Left kidney (tissue), 8 donors: ENCODE results near the gene ANKDD1A. TPM values are rescaled to one million over a fixed set of nuclear protein-coding genes. Genes with fewer than 3 reads are reported as not detected.

Experiments used
- DNase-seq: peaks from one replicate; pipeline ENCODE4 v3.0.0-alpha.2; 2013
- long read RNA-seq, 8 donors: transcript quantifications; one replicate each; lab custom pipeline, GENCODE V29; 2026
- polyA plus RNA-seq: library from polyadenylated mRNA; unstranded; fragments of 120-200 nt; gene quantifications from one replicate; pipeline ENCODE4 v1.2.1, GENCODE V29; 2013; ENCODE audit not compliant: insufficient read length

ANKDD1A gene
- 8.8 TPM for polyA plus RNA-seq
- long read RNA-seq, donor 1, partial matches to known transcripts: 75 of 75 reads
- long read RNA-seq, donor 1, other reads (novel, unspliced or antisense): 0 of 75 reads
- long read RNA-seq, donor 2, partial matches to known transcripts: 85 of 97 reads
- long read RNA-seq, donor 2, other reads (novel, unspliced or antisense): 12 of 97 reads
- long read RNA-seq, donor 3, partial matches to known transcripts: 93 of 102 reads
- long read RNA-seq, donor 3, other reads (novel, unspliced or antisense): 9 of 102 reads
- long read RNA-seq, donor 4, partial matches to known transcripts: 68 of 68 reads
- long read RNA-seq, donor 4, other reads (novel, unspliced or antisense): 0 of 68 reads
- long read RNA-seq, donor 5, partial matches to known transcripts: 127 of 142 reads
- long read RNA-seq, donor 5, other reads (novel, unspliced or antisense): 15 of 142 reads
- long read RNA-seq, donor 6, partial matches to known transcripts: 68 of 68 reads
- long read RNA-seq, donor 6, other reads (novel, unspliced or antisense): 0 of 68 reads
- long read RNA-seq, donor 7, partial matches to known transcripts: 112 of 127 reads
- long read RNA-seq, donor 7, other reads (novel, unspliced or antisense): 15 of 127 reads
- long read RNA-seq, donor 8, partial matches to known transcripts: 81 of 87 reads
- long read RNA-seq, donor 8, other reads (novel, unspliced or antisense): 6 of 87 reads

DNA sequence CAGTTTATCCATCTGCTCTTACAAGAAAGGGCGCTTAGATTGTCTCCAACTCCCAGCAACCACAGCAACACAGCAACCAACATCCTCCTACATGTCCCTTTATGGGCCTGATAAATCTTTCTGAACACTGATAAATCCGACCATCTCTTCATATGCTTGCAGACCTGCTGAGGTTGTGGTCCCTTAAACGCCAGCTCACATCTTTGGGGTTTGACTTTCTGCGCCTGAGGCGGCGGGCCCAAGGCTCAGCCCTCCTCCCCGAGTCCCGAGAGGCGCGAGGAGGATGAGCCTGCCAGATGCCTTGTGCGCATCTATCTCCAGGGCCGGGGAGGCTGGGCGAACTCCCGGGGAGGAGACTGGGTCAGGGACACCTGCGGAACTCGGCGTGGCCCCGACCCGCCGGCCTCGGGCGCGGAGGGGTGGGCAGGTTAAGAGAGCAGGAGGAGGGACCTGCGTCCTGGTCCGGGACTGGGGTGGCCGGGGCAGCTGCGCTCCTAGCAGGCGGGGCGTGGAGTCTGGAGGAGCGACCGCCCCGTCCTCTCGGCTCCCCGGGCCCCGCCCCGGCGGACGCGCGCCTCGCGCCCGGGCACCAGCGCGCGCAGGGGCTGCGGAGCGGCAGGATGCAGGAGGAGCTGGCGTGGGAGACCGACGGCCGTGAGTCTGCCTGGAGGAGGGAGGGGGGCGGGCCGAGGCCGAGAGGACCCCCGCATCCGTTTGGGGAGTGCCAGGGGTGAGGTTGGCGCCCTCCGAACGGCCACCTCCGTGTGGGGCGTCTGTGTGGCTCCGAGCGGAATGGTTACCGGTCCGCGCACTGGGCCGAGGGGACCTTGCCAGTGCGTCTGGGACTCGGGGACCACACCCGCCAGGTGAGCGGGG lies at the start of gene ANKDD1A:
Gene ANKDD1A (plus strand): TSS at position 592 of the 876 bp plus-strand sequence. CDS start 29 bp downstream, at position 621.
- peak; percentile 78 for DNase-seq

DNA sequence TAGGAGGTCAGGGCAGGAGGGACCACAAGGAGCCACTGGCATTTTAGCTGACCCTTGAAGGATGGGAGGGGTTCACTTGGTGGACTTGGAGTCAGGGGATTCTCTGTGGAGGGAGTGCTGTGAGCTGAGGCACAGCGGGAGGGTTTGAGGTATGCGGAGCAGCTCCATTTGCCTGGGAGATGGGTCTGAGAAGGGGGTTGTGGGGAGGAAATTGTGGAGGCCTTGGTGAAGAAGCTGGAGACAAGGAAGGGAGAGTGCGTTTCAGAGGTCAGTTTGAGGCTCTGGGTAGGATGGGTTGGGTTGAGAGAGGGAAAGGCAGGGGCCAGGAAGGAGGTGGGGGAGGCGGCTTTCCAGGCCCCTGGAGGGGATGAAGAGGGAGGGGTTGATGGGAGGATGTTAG lies 49.7 kb upstream of the ANKDD1A start:
- no peak for DNase-seq

DNA sequence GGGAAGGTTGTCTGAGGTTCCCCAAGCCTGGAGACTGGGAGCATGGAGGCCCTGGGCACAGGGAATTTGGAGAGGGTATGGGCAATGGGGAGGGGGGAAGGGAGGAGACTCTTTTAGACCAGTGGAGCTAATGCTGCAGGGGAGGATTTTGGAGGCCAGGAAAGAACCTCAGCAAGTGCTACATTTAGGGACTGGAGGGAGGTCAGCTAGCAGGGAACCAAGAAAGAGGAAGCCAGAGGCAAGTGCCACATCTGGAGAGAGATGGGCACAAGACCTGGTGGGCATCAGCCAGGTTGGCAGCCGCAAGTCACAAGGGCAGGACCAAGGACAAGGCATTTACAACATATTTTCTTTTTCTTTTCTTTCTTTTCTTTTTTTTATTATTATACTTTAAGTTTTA lies 49.3 kb upstream of the ANKDD1A start:
- no peak for DNase-seq

DNA sequence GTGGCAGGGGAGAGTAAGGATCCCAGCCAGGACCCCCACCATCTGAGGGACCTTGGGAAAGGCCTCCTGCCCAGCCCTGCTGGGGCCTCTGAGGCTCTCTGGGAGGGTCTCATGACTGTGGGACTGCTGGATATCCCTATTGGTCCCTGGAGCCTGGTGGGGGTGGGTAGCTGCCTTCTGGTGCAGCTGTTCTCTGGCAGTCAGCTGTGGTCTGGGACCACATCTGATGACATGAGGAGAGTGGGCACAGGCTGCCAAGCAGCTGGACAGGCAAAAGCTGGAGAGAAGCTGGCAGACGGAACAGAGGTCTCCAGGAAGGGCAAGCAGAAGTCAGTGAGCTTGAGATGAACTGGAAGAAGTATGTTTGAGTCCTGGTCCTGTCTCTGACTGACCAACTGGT lies 47.6 kb upstream of the ANKDD1A start:
- DNase-seq: no peak

DNA sequence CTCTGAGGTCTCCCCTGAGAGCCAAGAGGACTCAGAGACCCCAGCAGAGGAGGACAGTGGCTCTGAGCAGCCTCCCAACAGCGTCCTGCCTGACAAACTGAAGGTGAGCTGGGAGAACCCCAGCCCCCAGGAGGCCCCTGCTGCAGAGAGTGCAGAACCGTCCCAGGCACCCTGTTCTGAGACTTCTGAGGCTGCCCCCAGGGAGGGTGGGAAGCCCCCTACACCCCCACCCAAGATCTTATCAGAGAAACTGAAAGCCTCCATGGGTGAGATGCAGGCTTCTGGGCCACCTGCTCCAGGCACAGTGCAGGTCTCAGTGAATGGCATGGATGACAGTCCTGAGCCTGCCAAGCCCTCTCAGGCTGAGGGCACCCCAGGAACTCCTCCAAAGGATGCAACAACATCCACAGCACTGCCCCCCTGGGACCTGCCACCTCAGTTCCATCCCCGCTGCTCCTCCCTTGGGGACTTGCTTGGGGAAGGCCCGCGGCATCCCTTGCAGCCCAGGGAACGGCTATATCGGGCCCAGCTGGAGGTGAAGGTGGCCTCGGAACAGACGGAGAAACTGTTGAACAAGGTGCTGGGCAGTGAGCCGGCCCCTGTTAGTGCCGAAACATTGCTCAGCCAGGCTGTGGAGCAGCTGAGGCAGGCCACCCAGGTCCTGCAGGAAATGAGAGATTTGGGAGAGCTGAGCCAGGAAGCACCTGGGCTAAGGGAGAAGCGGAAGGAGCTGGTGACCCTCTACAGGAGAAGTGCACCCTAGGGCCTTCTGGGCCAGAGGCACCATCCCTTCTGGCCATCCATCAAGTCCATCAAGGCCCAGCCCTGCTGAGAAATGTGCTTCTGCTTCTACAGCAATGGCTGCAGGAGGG lies 46.3 kb upstream of the ANKDD1A start:
- no peak for DNase-seq

DNA sequence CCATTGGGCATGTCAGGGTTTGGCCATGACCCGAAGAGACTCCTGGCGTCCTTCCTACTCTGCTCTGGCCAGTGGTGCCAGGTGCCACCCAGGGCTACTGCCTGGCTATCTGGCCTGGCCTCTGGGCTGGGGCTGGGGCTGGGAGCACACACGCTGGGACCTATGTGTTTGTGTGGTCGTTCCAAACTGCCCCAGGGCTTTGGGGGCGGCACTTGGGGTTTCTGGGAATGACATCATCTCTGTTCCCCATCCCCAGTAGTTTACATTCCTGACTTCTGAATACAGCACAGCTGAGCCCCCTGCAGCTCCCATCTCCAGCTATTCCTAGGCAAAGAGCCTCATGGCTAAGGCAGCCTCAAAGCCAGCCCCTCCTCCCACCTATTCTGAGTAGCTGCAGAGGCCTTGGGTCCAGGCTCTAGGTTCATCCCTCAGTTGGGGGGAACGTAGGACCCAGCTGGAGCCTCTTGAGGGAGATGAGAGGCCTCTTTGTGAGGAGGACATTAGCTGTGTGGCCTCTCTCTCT lies 45.6 kb upstream of the ANKDD1A start:
- no peak for DNase-seq

DNA sequence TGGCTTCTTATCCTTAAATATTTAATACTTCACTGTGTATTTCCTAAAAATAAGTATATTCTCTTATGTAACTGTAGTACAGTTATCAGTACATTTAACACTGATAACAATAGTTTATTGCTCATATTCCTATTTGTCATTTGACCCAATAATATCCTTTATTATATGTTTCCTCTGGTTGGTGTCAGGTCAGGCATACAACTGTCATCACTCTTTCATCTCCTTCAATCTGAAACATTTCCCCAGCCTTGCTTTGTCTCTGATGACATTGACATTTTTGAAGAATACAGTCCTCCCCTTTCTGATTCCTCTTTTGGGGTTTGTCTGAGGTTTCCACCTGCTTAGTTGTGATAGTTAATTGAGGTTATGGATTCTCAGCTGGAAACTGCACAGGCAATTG lies 42.2 kb upstream of the ANKDD1A start:
- DNase-seq: no peak

DNA sequence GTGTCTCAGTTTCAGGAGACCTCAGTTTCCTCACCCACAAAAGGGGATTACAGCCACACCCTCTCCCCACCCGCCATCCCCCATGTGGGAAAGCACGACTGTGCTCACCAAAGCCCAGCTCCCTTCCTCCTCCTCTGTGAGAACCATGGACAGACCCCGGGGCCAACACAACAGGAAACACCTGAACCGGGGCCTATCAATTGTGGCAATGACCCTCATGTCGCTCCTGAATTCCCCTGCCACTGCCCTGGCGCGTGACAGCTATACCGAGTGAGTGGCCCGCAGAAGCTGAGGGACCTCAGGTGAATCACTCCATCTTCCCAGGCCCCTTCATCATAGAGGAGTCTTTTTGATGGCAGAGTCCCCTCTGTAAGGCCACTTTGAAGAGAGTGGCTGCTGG lies 41.3 kb upstream of the ANKDD1A start:
- DNase-seq: no peak

DNA sequence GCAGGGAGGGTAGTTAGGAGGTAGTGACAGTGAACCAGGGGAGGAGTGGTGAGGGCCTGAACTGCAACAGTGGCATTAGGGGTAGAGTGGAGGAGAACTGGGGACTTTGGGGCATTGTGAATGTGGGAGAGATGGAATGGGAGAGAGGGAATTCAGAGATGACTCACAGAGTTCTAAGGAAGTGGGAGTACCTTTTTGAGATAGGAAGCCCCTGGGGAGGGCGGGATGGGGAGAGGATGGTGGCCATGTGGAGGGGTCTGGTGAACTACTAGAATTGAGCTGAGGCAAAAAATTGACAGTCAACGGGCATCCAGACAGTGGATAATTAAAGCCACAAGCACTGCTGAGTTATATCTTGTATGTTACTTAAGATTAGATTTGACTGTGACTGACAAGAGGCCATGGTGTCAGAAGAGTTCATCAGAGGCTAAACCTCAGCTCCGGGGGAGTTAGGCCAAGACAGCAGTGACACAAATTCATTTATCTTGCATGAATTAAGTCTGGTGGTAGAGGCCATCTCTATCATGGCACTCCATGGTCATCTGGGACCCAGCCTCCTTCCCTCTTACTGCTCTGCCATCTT lies 36.0 kb upstream of the ANKDD1A start:
- no peak for DNase-seq

DNA sequence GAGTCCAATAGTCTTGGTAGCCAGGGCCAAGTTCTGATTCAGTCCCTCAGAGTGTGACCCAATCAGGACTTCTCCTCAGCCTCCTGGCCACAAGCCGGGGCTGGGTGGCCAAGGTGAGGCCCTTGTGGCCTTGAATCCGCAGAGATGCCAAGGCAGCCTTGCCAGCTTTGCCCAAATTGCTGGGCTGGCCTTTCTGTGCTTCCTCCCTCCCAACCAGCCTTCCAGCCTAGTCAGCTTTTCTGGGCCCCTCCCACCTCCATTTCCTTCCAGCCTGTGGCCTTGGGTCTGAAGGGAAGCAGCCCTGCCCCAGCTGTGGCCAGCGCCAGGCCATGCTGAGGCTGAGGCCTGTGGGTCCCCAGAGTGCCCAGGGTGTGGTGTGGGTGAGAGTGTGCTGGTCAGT lies 34.3 kb upstream of the ANKDD1A start:
- DNase-seq: no peak

DNA sequence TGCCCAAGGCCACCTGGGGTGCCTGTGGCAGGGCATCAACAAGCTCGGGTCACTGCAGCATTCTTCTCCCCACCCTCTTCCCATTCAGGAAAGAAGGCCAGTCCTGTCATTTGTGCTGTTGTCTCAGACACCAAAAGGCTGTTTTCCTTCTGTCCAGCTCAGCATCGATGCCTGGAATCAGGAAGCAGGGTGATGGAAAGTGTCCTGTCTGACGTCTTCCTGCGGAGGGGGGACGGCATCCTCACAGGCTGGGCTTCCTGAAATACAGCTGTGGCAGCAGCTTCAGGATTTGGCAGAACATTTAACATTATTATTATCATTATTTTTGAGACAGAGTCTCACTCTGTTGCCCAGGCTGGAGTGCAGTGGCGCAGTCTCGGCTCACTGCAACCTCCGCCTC lies 33.0 kb upstream of the ANKDD1A start:
- DNase-seq: no peak

DNA sequence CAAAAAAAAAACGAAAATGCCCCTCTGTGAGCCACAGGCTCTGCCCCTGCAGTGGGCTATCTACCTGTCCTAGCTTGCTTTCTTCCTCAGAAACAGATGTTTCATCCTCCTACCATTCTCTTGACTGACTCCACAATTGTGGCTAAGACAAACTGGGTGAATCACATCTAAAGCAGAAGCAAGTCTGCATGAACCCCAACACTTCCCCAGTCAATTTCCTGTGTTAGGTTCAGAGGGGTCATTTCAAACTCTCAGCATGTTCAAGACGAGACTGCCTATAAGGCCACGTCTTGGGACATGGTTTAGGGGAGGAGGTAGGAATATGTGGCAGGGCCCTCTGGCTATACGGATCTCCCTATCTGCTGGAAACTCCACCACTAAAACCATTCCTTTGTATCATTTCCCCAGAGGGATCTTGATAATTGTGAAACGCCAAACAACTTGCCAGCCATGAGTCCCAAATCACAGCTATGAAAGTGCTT lies 28.6 kb upstream of the ANKDD1A start:
- no peak for DNase-seq

DNA sequence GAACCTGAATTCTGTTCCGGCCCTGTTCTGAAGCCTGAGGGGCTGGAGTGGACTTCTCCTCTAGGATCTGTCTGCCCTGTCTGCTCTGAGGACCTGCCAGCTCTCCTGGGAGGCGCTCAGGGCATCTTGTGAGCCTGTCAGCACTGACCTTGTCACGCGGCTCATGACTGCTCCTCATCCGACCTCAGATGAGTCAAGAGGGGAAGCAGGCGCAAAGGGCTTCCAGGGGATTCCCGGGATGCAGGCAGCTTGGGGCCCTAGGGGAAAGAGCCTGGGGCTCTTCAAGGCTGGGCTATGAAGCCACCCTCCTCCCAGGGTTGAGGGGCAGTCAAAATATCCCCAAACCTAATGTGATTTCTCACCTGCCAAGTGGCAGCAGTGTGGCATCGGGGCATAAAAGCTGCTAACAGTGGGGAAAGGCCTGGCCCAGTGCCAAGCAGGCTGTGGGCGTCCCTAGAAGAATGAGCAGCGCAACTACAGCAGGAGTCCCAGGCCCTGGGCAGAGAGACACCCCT lies 27.6 kb upstream of the ANKDD1A start:
- DNase-seq: no peak

DNA sequence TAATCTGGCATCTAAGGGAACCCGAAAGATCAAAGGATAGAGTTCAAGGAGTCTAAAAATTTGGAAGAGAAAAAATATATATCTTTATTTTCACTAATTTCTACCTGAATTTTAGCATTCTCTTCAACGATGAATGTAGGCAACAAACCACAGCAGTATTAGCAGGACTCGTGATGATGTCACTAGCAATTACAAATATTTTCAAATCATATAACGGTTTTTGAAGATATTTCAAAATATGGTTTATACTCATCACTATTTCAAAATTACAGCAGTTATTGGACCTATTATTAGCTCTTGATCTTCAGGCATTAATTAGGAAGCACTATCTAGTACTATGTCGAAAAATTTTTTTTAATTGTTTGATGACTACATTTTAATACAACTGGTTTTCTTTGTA lies 27.0 kb upstream of the ANKDD1A start:
- DNase-seq: no peak

DNA sequence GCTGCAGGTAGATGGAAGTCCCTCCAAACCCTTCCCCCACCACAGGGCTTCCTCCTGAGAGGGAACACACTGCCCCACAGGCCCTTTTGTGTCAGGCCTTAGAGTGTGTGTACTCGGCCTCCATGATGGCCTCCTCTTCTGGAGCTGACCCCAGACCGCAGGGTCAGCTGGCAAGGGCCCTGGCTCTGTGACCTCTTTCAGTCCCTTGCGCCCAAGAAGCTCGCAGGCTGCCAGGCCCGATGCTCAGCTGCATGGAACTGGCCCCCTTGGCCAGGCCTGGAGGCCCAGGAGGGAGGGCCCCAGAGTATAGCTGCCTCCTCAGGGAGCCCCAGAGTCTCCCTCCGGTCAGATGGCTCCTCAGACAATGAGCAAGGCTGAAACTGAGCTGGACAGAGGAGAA lies 23.4 kb upstream of the ANKDD1A start:
- DNase-seq: no peak

DNA sequence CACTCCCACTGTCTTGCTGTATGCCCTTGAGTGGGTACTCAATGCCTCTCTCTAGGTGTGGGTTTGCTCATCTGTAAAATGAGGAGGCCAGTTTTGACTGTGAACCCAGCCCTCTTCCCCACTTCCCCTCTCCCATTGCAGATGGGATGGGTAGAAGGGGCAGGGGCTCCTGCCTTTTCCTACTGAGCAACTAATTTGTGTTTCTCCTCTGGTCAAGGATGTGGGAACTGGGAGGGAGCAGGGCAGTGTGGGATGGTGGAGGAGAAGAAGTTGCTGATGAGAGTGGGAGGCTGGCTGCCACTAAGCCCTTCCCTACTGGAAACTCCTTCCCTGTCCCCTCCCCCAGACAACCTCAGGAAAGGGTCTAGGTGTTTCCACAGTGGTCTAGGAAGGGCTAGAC lies 20.1 kb upstream of the ANKDD1A start:
- no peak for DNase-seq

DNA sequence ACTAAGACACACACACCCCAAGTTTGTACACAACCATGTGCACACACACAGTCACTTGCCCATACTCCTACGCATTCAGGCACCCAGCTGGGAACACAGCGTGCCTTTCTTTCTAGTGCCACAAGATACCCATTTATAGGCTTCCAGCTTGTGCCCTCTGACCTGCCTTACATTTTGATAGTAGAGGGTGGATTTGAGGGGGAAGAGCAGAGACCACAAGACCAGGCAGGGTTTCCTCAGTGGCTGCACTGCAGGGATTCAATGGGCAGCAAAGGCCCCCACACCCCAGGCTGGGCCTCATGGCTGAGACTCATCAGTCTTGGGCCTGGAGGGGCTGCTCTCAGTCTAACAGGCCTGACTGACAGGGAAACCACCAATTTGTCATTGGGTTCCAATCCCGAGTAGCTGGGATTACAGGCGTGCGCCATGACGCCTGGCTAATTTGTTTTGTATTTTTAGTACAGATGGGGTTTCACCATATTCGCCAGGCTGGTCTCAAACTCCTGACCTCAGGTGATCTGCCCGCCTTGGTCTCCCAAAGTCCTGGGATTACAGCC lies 18.8 kb upstream of the ANKDD1A start:
- no peak for DNase-seq

DNA sequence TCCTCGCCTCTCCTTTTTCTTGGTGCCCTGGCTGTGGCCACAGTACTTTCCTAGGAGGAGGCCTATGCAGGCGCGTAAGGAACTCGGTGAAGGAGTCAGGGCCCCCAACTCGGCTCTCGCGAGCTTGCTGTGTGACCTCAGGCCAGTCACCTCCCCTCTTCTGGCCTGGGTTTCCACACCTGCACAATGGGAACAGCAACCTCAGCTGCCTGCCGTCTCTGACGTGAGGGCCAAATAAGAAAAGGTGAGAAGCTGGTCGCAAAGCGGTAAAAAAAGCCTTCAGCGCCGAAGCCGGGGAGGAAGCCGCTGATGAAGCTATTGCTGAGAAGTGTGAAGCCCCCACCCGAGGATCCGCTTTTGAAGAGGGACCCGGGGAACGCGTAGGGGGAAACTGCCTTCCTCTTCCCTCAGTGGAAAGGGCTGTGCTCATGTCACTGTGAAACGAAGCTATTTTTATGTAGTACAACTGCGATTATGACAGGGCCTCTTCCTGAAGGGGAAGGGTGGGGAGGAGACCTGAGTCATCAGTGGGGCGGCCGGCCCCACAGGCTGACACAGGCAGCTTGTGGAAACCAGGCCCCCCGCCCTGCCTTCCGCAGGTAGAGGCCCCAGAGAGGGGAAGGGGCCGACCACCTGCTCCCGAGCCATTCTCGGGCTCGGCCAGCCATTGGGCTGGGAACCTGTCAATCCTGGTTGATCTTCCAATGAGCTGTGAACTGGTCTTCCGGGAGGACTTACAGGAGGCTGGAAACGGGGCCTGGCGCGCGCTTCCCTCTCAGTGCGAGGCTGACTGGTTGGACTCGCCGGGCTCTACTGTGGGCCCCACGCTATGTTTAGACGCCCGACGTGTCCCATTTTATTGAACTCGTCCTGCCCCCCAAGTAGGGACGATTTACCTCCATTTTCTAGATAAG lies 18.0 kb upstream of the ANKDD1A start:
- peak; percentile 99 for DNase-seq
